Breast epithelium (tissue), 4 donors: ENCODE results near the gene TMEM26. TPM values are rescaled to one million over a fixed set of nuclear protein-coding genes. Genes with fewer than 3 reads are reported as not detected.

Experiments
- DNase-seq, 2 donors: peaks; one replicate each; pipeline ENCODE4 v3.0.0-alpha.2; 2019; ENCODE audit warnings: low spot score in 2 of 2
- H3K27ac ChIP-seq, 2 donors: fragments of 200-600 bp; sonication (generic) in 1 of 2; one replicate each; pipeline ENCODE4 v1.5.1; 2016 to 2019; ENCODE audit warnings: mild to moderate bottlenecking in 1 of 2
- H3K27me3 ChIP-seq, 2 donors: fragments of 200-600 bp; sonication (generic) in 1 of 2; one replicate each; pipeline versions ENCODE4 v1.5.1 to v1.6.0; 2017 to 2019; ENCODE audit warnings: control low read depth in 1 of 2, mild to moderate bottlenecking in 1 of 2
- H3K36me3 ChIP-seq: fragments of 200-600 bp; one replicate; pipeline ENCODE4 v1.5.1; 2019
- H3K4me1 ChIP-seq, 2 donors: fragments of 200-600 bp; sonication (generic); one replicate each; pipeline ENCODE4 v1.5.1; 2016 to 2019; ENCODE audit warnings: control low read depth in 1 of 2
- H3K4me3 ChIP-seq, 3 donors: fragments of 200-600 bp; sonication (generic); 1 replicate in 2 of 3; 2 replicates in 1 of 3; pipeline ENCODE4 v1.5.1; 2016 to 2019; ENCODE audit warnings: mild to moderate bottlenecking in 3 of 3, moderate library complexity in 2 of 3
- H3K9me3 ChIP-seq, 2 donors: fragments of 200-600 bp; sonication (generic) in 1 of 2; one replicate each; pipeline ENCODE4 v1.5.1; 2016 to 2019; ENCODE audit warnings: control low read depth in 1 of 2
- POLR2A ChIP-seq: fragments of 450-650 bp; IDR thresholded peaks from one replicate; pipeline ENCODE4 v1.6.1; 2016; ENCODE audit warnings: antibody characterized with exemption, mild to moderate bottlenecking, moderate library complexity
- POLR2AphosphoS5 ChIP-seq, 3 donors: sonication (generic); formaldehyde crosslinking; IDR thresholded peaks; one replicate each; pipeline ENCODE4 v1.6.1; 2017; ENCODE audit warnings: antibody characterized with exemption in 3 of 3
- intact Hi-C: fragments of 100-400 bp; cut with DNase I; formaldehyde crosslinking; loops from one replicate; pipeline ENCODE4 v1.15.1; 2023; ENCODE audit warnings: low total_unique reads
- total RNA-seq, 3 donors: library from RNA; depleted of rRNA; stranded (reverse); fragments of >200 nt; gene quantifications; one replicate each; pipeline ENCODE4 v1.1.0, GENCODE V29; 2016
- TF ChIP-seq, protein P1 (sequence below), 3 donors: fragments of 450-650 bp; IDR thresholded peaks; one replicate each; pipeline ENCODE4 v1.5.1; 2016 to 2017; ENCODE audit warnings: antibody characterized with exemption in 3 of 3, mild to moderate bottlenecking in 3 of 3, moderate library complexity in 3 of 3

TMEM26 gene
- total RNA-seq, 3 donors from 2014 or later: 17.4 to 19.0 TPM; not detected in 1

DNA sequence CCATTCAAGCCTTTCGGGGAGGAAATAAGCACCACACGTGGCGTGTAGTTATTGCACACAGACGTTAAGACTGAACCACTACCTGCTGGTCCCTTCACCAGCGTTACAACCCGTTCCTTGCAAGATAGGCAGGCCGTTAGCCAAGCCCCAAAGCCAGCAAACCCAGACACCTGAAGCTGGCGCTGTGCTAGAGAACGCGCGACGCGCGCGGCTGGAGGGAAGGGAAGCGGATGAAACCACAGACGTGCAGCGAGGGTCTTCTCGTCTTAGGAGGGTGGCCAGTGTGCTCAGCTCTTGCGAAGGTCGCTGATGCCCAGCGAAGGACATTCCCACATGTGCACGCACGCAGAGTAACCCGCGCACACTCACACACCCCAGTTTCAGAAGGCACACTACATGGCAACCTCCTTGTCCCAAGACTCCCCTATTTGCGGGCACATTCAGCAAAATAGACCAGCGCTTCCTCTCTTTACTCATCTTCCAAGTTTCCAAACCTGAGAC lies 980 bp downstream of the TMEM26 start:
- H3K36me3 ChIP-seq: no peaks in the 10 kb centered on the region
- DNase-seq: no peak
- TF ChIP-seq, protein P1, sequence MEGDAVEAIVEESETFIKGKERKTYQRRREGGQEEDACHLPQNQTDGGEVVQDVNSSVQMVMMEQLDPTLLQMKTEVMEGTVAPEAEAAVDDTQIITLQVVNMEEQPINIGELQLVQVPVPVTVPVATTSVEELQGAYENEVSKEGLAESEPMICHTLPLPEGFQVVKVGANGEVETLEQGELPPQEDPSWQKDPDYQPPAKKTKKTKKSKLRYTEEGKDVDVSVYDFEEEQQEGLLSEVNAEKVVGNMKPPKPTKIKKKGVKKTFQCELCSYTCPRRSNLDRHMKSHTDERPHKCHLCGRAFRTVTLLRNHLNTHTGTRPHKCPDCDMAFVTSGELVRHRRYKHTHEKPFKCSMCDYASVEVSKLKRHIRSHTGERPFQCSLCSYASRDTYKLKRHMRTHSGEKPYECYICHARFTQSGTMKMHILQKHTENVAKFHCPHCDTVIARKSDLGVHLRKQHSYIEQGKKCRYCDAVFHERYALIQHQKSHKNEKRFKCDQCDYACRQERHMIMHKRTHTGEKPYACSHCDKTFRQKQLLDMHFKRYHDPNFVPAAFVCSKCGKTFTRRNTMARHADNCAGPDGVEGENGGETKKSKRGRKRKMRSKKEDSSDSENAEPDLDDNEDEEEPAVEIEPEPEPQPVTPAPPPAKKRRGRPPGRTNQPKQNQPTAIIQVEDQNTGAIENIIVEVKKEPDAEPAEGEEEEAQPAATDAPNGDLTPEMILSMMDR (IDR thresholded peaks at IDR 0.05): no peak
- TF ChIP-seq POLR2AphosphoS5 (IDR thresholded peaks at IDR 0.05): no peak
- no peak for TF ChIP-seq POLR2A
- H3K27me3 ChIP-seq: no peaks in the 10 kb centered on the region
- peak overlapping the region; percentile 33 to 85 (median 60) for H3K4me3 ChIP-seq
- intact Hi-C loops: no loop called here
- H3K9me3 ChIP-seq: no peaks in the 10 kb centered on the region
- no peaks in the 10 kb centered on the region for H3K4me1 ChIP-seq
- peak overlapping the region in 1 of 2 donors; percentile 87 for H3K27ac ChIP-seq

DNA sequence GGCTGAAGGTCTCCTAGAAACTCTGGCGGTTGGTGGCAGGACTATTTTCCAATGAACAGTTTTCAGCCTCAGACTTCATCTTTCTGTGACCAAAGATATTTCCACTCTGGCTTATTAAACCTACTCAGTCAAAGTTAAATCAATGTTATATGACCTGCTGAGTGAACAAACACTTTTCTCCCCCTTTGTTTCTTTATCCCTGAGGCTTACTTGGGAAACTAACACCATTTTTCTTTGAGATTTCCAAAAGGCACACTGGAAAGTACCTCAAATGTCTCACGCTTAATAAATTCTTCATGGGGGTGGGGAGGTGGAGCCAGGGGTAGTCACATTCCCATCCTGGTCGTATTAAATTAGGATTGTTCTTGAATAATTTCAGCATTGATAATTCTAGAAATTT lies 1.8 kb downstream of the TMEM26 start:
- no peak for DNase-seq
- Histone ChIP-seq H3K4me3 (peak overlapping the region in 2 of 3 donors; percentile 34 to 60), H3K4me1 (no peaks in the 10 kb centered on the region), H3K36me3 (no peaks in the 10 kb centered on the region), H3K27me3 (no peaks in the 10 kb centered on the region), H3K9me3 (no peaks in the 10 kb centered on the region), H3K27ac (peak overlapping the region in 1 of 2 donors; percentile 36)
- TF ChIP-seq POLR2A (no peak), POLR2AphosphoS5 (IDR thresholded peaks at IDR 0.05) (no peak)
- TF ChIP-seq, protein P1 (IDR thresholded peaks at IDR 0.05): no peak
- intact Hi-C loops: no loop called here

DNA sequence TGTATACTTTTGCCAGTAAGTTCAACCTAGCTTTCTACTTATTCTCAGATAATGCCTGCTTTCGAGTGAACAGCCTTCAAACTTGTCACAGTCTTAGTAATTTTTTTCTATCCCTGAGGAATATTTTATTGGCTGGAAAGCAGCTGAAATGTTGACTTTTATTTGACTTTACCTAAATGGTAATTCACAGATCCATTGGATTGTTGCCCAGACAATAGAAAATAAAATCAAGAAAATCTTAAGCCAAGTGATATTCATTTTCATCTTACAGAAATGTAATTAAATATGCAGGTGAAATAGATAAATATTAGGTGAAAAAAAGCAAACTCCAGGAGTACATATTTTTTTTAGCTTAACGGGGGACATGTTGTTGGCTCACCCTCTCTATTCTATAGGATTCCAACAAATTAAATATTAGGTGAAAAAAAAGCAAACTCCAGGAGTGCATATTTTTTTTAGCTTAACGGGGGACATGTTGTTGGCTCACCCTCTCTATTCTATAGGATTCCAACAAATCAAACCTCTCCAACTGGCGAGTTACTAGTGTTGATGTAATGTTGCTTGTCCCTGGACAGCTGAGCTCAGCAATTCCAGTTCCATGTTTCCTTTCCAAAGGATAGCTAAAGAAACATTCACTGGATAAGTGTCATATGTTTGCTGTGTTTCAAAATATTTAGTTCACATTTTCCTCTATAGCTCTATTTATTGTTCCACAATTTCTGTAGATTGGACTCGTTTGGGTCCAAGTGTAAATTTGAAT lies 4.2 kb downstream of the TMEM26 start:
- Histone ChIP-seq H3K4me1 (no peaks in the 10 kb centered on the region), H3K27me3 (no peaks in the 10 kb centered on the region), H3K36me3 (no peaks in the 10 kb centered on the region), H3K27ac (no peak overlapping the region), H3K9me3 (no peaks in the 10 kb centered on the region), H3K4me3 (no peak overlapping the region)
- no peak for DNase-seq
- TF ChIP-seq POLR2A (no peak), POLR2AphosphoS5 (IDR thresholded peaks at IDR 0.05) (no peak)
- TF ChIP-seq, protein P1 (IDR thresholded peaks at IDR 0.05): no peak
- intact Hi-C loops: no loop called here

DNA sequence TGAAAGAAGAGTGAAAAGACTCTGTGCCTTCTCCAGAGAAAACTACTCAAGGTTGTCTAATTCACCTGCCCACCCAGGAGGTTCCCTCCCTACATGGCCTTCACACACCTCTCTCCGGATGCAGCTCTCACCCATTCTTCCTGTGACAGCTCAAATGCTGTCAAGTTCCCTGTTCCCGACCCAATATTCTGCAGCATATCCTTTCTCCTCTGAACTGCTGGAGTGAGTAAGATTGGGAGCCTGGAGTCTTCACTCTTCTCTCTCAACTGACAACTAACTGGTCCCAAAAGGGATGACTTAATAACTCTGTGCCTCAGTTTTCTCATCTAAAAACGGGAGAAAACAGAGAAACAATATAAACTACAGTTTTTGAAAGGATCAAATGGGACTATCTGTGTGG lies 5.1 kb downstream of the TMEM26 start:
- TF ChIP-seq POLR2A: no peak
- TF ChIP-seq POLR2AphosphoS5 (IDR thresholded peaks at IDR 0.05): no peak
- TF ChIP-seq, protein P1 (IDR thresholded peaks at IDR 0.05): no peak
- Histone ChIP-seq H3K9me3 (no peaks in the 10 kb centered on the region), H3K36me3 (no peaks in the 10 kb centered on the region), H3K4me1 (no peaks in the 10 kb centered on the region), H3K27ac (no peak overlapping the region), H3K4me3 (no peak overlapping the region), H3K27me3 (no peaks in the 10 kb centered on the region)
- intact Hi-C loops: no loop called here
- no peak for DNase-seq

DNA sequence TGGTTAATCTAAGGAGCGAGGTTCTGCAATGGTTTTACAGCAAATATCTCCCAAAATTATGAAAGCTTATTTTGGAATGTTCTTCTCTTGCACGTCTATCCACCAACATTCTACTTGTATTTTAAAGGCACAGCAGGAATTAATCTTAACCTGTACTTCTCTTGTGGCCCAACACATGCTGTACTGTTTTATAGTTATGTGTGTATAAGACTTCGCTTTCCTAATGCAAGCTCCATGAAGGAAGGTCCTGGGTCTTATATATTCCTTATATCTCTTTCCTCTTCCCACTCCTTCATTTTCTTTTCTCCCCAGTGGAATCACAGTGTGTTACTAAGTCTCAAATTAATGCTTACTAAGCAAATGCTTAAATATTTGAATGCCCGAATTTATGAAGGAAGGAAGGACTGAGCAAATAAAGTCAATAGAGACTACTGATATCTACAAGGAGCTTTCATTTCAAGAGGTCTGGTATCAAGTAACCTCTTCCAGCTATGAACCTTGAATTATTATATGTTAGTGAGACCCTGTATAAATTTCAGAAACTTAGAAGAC lies 14.0 kb downstream of the TMEM26 start:
- Histone ChIP-seq H3K27me3 (no peaks in the 10 kb centered on the region), H3K4me3 (no peak overlapping the region), H3K9me3 (no peaks in the 10 kb centered on the region), H3K27ac (peak overlapping the region in 1 of 2 donors; percentile 46), H3K36me3 (no peaks in the 10 kb centered on the region), H3K4me1 (no peaks in the 10 kb centered on the region)
- TF ChIP-seq, protein P1 (IDR thresholded peaks at IDR 0.05): no peak
- TF ChIP-seq POLR2A (no peak), POLR2AphosphoS5 (IDR thresholded peaks at IDR 0.05) (no peak)
- no peak for DNase-seq
- intact Hi-C loops: no loop called here
